ENCODE results near the gene METRN. TPM values are rescaled to one million over a fixed set of nuclear protein-coding genes. Genes with fewer than 3 reads are reported as not detected.

METRN gene
- total RNA-seq, 1 experiment from 2014 or later: 23.4 TPM

DNA sequence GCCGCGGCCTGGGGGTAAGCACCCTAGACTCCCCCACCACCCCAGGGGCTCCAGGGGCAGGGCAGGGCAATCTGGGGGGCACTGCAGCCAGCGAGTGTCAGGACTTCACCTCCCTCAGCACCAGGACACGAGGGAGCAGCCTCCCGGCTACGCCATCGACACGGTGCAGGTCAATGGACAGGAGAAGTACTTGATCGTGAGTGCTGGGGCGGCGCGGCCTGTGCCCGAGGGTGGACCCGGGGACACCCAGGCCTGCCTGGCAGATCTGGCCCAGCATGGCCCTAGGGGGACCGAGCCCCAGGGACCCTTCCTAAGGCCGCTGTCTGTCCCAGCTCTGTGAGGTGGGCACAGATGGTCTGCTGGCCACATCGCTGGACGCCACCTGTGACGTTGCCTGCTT lies 42.5 kb upstream of the METRN start:
- no peaks in the 10 kb centered on the region for H3K27me3 ChIP-seq (replicated peaks; ENCODE audit: control insufficient read depth, insufficient read depth, low read length)
- DNase-seq: no peak
- ChIA-PET POLR2A (no interaction called here), CTCF (no interaction called here)
- peaks cover 5% of the 10 kb centered on the region for H3K36me3 ChIP-seq (ENCODE audit: control insufficient read depth, insufficient read depth, low read length)
- no peaks in the 10 kb centered on the region for H3K9me3 ChIP-seq
- TSS peak; percentile 3 for BruUV-seq (replicated peaks)
- Mint-ChIP-seq H3K27ac (ENCODE audit: unreplicated experiment) (no peak overlapping the region), H3K27me3 (ENCODE audit: insufficient read depth, unreplicated experiment) (no peaks in the 10 kb centered on the region), H3K9me3 (ENCODE audit: unreplicated experiment) (no peaks in the 10 kb centered on the region), H3K4me1 (ENCODE audit: low read depth, unreplicated experiment) (no peaks in the 10 kb centered on the region), H3K36me3 (ENCODE audit: insufficient read depth, unreplicated experiment) (peaks cover 17% of the 10 kb centered on the region), H3K4me3 (ENCODE audit: unreplicated experiment) (no peak overlapping the region)
- no peak overlapping the region for H3K4me3 ChIP-seq (ENCODE audit: low read depth, low read length)
- TF ChIP-seq, protein P1, sequence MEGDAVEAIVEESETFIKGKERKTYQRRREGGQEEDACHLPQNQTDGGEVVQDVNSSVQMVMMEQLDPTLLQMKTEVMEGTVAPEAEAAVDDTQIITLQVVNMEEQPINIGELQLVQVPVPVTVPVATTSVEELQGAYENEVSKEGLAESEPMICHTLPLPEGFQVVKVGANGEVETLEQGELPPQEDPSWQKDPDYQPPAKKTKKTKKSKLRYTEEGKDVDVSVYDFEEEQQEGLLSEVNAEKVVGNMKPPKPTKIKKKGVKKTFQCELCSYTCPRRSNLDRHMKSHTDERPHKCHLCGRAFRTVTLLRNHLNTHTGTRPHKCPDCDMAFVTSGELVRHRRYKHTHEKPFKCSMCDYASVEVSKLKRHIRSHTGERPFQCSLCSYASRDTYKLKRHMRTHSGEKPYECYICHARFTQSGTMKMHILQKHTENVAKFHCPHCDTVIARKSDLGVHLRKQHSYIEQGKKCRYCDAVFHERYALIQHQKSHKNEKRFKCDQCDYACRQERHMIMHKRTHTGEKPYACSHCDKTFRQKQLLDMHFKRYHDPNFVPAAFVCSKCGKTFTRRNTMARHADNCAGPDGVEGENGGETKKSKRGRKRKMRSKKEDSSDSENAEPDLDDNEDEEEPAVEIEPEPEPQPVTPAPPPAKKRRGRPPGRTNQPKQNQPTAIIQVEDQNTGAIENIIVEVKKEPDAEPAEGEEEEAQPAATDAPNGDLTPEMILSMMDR (IDR thresholded peaks at IDR 0.05; ENCODE audit: insufficient read depth in 1 of 2, low read depth in 1 of 2, low read length in 1 of 2, severe bottlenecking in 1 of 2, unreplicated experiment in 1 of 2): no peak
- no peaks in the 10 kb centered on the region; the same call in 1 of the 2 replicates for H3K4me1 ChIP-seq
- intact Hi-C loops (cut with micrococcal nuclease; ENCODE audit: unreplicated experiment): no loop called here

DNA sequence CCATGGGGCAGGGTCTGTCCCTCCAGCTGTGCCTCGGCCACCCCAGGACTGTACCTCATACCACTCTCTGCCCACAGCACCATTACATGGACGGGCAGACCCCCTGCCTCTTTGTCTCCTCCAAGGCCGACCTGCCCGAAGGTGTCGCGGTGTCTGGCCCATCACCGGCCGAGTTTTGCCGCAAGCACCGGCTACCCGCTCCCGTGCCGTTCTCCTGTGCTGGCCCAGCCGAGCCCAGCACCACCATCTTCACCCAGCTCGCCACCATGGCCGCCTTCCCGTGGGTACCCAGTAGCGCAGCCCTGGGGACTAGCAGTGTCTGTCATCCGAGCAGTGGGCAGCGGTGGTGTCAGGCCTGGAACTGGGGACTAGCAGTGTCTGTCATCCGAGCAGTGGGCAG lies 42.1 kb upstream of the METRN start:
- H3K4me3 ChIP-seq (ENCODE audit: low read depth, low read length): no peak overlapping the region
- no peaks in the 10 kb centered on the region for H3K4me1 Mint-ChIP-seq (ENCODE audit: low read depth, unreplicated experiment)
- H3K9me3 ChIP-seq: no peaks in the 10 kb centered on the region
- H3K27me3 Mint-ChIP-seq (ENCODE audit: insufficient read depth, unreplicated experiment): no peaks in the 10 kb centered on the region
- H3K36me3 ChIP-seq (ENCODE audit: control insufficient read depth, insufficient read depth, low read length): peaks cover 5% of the 10 kb centered on the region
- no TSS peak for BruUV-seq (replicated peaks)
- ChIA-PET CTCF (no interaction called here), POLR2A (no interaction called here)
- intact Hi-C loops (cut with micrococcal nuclease; ENCODE audit: unreplicated experiment): no loop called here
- no peak overlapping the region for H3K27ac Mint-ChIP-seq (ENCODE audit: unreplicated experiment)
- no peak for DNase-seq
- H3K36me3 Mint-ChIP-seq (ENCODE audit: insufficient read depth, unreplicated experiment): peaks cover 17% of the 10 kb centered on the region
- no peaks in the 10 kb centered on the region for H3K9me3 Mint-ChIP-seq (ENCODE audit: unreplicated experiment)
- no peaks in the 10 kb centered on the region for H3K27me3 ChIP-seq (replicated peaks; ENCODE audit: control insufficient read depth, insufficient read depth, low read length)
- H3K4me3 Mint-ChIP-seq (ENCODE audit: unreplicated experiment): no peak overlapping the region
- TF ChIP-seq, protein P1 (IDR thresholded peaks at IDR 0.05; ENCODE audit: insufficient read depth in 1 of 2, low read depth in 1 of 2, low read length in 1 of 2, severe bottlenecking in 1 of 2, unreplicated experiment in 1 of 2): no peak
- H3K4me1 ChIP-seq: no peaks in the 10 kb centered on the region; the same call in 1 of the 2 replicates

DNA sequence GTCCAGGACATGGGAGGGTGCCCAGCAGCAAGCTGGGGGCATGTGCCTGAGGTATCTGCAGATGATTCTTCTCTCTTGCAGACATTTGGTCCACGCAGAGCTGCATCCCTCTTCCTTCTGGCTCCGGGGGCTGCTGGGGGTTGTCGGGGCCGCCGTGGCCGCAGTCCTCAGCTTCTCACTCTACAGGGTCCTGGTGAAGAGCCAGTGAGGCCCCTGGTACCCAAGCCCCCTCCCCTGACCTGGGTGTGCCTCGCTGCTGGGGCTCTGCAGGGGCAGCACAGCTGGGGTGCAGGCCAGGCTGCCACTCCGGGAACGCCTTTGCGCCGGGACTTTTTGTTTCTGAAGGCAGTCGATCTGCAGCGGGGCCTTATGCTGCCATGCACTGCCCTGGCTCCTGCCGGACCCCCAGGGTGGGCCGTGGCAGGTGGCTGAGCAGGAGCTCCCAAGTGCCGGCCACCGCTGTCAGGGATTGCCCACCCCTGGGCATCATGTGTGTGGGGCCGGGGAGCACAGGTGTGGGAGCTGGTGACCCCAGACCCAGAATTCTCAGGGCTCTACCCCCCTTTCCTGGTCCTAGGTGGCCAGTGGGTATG lies 41.4 kb upstream of the METRN start:
- POLR2A ChIA-PET: no interaction called here

More for the DNA sequence above, 41.4 kb upstream of the METRN start:
- H3K27me3 Mint-ChIP-seq (ENCODE audit: insufficient read depth, unreplicated experiment): no peaks in the 10 kb centered on the region
- Histone ChIP-seq H3K4me1 (no peaks in the 10 kb centered on the region; the same call in 1 of the 2 replicates), H3K36me3 (ENCODE audit: control insufficient read depth, insufficient read depth, low read length) (peaks cover 5% of the 10 kb centered on the region), H3K4me3 (ENCODE audit: low read depth, low read length) (no peak overlapping the region), H3K9me3 (no peaks in the 10 kb centered on the region), H3K27me3 (replicated peaks; ENCODE audit: control insufficient read depth, insufficient read depth, low read length) (no peaks in the 10 kb centered on the region)
- H3K27ac Mint-ChIP-seq (ENCODE audit: unreplicated experiment): no peak overlapping the region
- TF ChIP-seq, protein P1 (IDR thresholded peaks at IDR 0.05; ENCODE audit: insufficient read depth in 1 of 2, low read depth in 1 of 2, low read length in 1 of 2, severe bottlenecking in 1 of 2, unreplicated experiment in 1 of 2): no peak
- DNase-seq: no peak
- no peak overlapping the region for H3K4me3 Mint-ChIP-seq (ENCODE audit: unreplicated experiment)
- H3K4me1 Mint-ChIP-seq (ENCODE audit: low read depth, unreplicated experiment): no peaks in the 10 kb centered on the region
- H3K9me3 Mint-ChIP-seq (ENCODE audit: unreplicated experiment): no peaks in the 10 kb centered on the region
- H3K36me3 Mint-ChIP-seq (ENCODE audit: insufficient read depth, unreplicated experiment): peaks cover 23% of the 10 kb centered on the region
- BruUV-seq (replicated peaks): TSS peak; percentile 28
- intact Hi-C loops (cut with micrococcal nuclease; ENCODE audit: unreplicated experiment): no loop called here
- CTCF ChIA-PET: no interaction called here

Measured in Caco-2 (cell line).